RWPE1 (cell line): ENCODE measurements around the gene EEF1AKMT4.
A peak's percentile ranks its signal among the peaks of the same experiment; 100 is the strongest.

Source experiments
- CTCF ChIA-PET: fragments of 350-600 bp; sonication (Branson Sonifier 250); formaldehyde crosslinking; extraction: SDS; loops from one replicate; lab custom pipeline; 2021; lab: Yijun Ruan, JAX
- POLR2A ChIA-PET: fragments of 400-600 bp; formaldehyde crosslinking; extraction: SDS; loops from one replicate; lab custom pipeline; 2020; ENCODE audit warnings: antibody characterized with exemption; ENCODE audit not compliant: low non-redundant PET; lab: Yijun Ruan, JAX
- DNase-seq: peaks from one replicate; pipeline ENCODE4 v3.0.0; 2012; ENCODE audit warnings: low spot score
- H3K27ac ChIP-seq: fragments of 450-650 bp; 2 replicates; pipeline ENCODE4 v1.5.1; 2017
- CTCF ChIP-seq: fragments of 450-650 bp; conservative IDR thresholded peaks from 2 replicates; pipeline ENCODE4 v1.5.1; 2017; ENCODE audit warnings: low read depth, mild to moderate bottlenecking

EEF1AKMT4 gene

GRCh38 chr3:184307915-184308314, 58.4 kb downstream of the EEF1AKMT4 start:
- no peak for TF ChIP-seq CTCF
- H3K27ac ChIP-seq = peak overlapping the region; percentile 29
- ChIA-PET CTCF (interaction anchor here (0.6 kb wide), 1 partner anchor 153 kb away, joined by 3 read pairs; the partner anchor contains the start of gene DVL3), POLR2A (no interaction called here)
- DNase-seq = no peak
